Measurements from ENCODE around the gene POLE.

The POLE gene

GRCh38 chr12:132642846-132643835 lies 44.0 kb downstream of the POLE start:
- H3K4me3 ChIP-seq (ENCODE audit: low read length): no peak overlapping the region
- peaks cover 67% of the 10 kb centered on the region for H3K36me3 ChIP-seq (replicated peaks; ENCODE audit: low read depth, low read length)
- H3K9me3 ChIP-seq (ENCODE audit: insufficient read depth, low read length): no peaks in the 10 kb centered on the region

GRCh38 chr12:132641811-132642650 lies 45.1 kb downstream of the POLE start:
- Histone ChIP-seq H3K4me1 (ENCODE audit: low read length) (no peaks in the 10 kb centered on the region), H3K27ac (ENCODE audit: low read length) (no peak overlapping the region), H2AFZ (ENCODE audit: low read depth, low read length) (no peak overlapping the region), H3K9ac (ENCODE audit: low read length) (no peak overlapping the region), H3K36me3 (replicated peaks; ENCODE audit: low read depth, low read length) (peaks cover 67% of the 10 kb centered on the region), H3K9me3 (ENCODE audit: insufficient read depth, low read length) (no peaks in the 10 kb centered on the region), H3K27me3 (ENCODE audit: low read depth, low read length) (no peaks in the 10 kb centered on the region), H3K4me2 (ENCODE audit: low read length) (no peak overlapping the region), H3K79me2 (ENCODE audit: low read length) (no peaks in the 10 kb centered on the region), H3K4me3 (ENCODE audit: low read length) (no peak overlapping the region), H4K20me1 (ENCODE audit: insufficient read depth, low read length) (peaks cover 6% of the 10 kb centered on the region; the same call in 1 of the 2 replicates)
- TF ChIP-seq EZH2phosphoT487 (IDR thresholded peaks at IDR 0.05; ENCODE audit: low read depth): no peak
- TF ChIP-seq, protein P1, sequence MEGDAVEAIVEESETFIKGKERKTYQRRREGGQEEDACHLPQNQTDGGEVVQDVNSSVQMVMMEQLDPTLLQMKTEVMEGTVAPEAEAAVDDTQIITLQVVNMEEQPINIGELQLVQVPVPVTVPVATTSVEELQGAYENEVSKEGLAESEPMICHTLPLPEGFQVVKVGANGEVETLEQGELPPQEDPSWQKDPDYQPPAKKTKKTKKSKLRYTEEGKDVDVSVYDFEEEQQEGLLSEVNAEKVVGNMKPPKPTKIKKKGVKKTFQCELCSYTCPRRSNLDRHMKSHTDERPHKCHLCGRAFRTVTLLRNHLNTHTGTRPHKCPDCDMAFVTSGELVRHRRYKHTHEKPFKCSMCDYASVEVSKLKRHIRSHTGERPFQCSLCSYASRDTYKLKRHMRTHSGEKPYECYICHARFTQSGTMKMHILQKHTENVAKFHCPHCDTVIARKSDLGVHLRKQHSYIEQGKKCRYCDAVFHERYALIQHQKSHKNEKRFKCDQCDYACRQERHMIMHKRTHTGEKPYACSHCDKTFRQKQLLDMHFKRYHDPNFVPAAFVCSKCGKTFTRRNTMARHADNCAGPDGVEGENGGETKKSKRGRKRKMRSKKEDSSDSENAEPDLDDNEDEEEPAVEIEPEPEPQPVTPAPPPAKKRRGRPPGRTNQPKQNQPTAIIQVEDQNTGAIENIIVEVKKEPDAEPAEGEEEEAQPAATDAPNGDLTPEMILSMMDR (IDR thresholded peaks at IDR 0.05; ENCODE audit: low read depth, low read length): no peak

More at GRCh38 chr12:132642846-132643835, 44.0 kb downstream of the POLE start:
- no peak overlapping the region for H3K4me2 ChIP-seq (ENCODE audit: low read length)
- no peaks in the 10 kb centered on the region for H3K27me3 ChIP-seq (ENCODE audit: low read depth, low read length)
- no peak overlapping the region for H3K27ac ChIP-seq (ENCODE audit: low read length)
- H2AFZ ChIP-seq (ENCODE audit: low read depth, low read length): no peak overlapping the region
- H4K20me1 ChIP-seq (ENCODE audit: insufficient read depth, low read length): peaks cover 5% of the 10 kb centered on the region; the same call in 1 of the 2 replicates
- TF ChIP-seq EZH2phosphoT487 (IDR thresholded peaks at IDR 0.05; ENCODE audit: low read depth): no peak
- TF ChIP-seq, protein P1 (IDR thresholded peaks at IDR 0.05; ENCODE audit: low read depth, low read length): no peak
- H3K4me1 ChIP-seq (ENCODE audit: low read length): no peaks in the 10 kb centered on the region
- no peak overlapping the region for H3K9ac ChIP-seq (ENCODE audit: low read length)
- no peaks in the 10 kb centered on the region for H3K79me2 ChIP-seq (ENCODE audit: low read length)

GRCh38 chr12:132640936-132641335 lies 46.2 kb downstream of the POLE start:
- Histone ChIP-seq H2AFZ (ENCODE audit: low read depth, low read length) (no peak overlapping the region), H3K36me3 (replicated peaks; ENCODE audit: low read depth, low read length) (peaks cover 67% of the 10 kb centered on the region), H3K27me3 (ENCODE audit: low read depth, low read length) (no peaks in the 10 kb centered on the region), H3K79me2 (ENCODE audit: low read length) (no peaks in the 10 kb centered on the region), H3K9ac (ENCODE audit: low read length) (no peak overlapping the region), H4K20me1 (ENCODE audit: insufficient read depth, low read length) (peaks cover 6% of the 10 kb centered on the region; the same call in 1 of the 2 replicates), H3K27ac (ENCODE audit: low read length) (no peak overlapping the region), H3K4me1 (ENCODE audit: low read length) (peaks cover 1% of the 10 kb centered on the region), H3K4me2 (ENCODE audit: low read length) (no peak overlapping the region), H3K9me3 (ENCODE audit: insufficient read depth, low read length) (no peaks in the 10 kb centered on the region), H3K4me3 (ENCODE audit: low read length) (no peak overlapping the region)
- TF ChIP-seq, protein P1 (IDR thresholded peaks at IDR 0.05; ENCODE audit: low read depth, low read length): no peak
